ENCODE data around the gene KY.

The KY gene

DNA sequence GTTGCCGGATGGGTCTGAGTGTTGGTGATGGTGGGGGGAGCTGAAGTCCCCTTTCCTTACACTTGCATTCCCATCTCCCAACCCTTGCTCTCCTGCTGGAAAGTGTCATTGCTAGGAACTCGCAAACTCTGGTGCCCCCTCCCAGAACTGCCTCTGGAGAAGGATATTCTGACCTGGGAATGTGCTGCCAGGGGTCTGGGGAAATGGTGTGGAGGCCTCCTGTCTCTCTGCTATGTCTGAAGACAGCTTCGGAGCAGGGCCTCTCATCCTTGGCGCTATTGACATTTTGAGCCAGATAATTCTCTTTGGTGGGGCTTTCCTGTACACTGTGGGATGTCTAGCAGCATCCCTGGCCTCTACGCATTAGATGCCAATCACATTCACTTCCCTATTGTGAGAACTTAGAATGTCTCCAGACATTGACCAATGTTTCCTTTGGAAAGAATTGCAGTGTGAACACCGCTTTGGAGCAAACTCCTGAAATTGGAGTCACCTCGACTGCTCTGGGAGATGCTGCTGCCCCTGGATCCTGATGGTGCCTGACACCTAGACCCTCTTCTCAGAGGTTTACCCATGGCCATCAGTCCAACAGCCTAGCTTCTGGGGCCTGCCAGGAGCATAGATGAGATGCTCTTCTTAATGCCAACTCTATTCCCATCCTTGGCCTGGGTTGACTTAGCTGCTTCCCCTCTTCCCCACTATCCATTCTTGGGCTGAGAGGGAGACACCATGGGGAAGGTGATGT lies 2.2 kb upstream of the KY start:
- DNase-seq, result no peak
- Histone ChIP-seq H3K27ac (no peak overlapping the region), H3K27me3 (replicated peaks) (no peaks in the 10 kb centered on the region), H3K36me3 (replicated peaks) (no peaks in the 10 kb centered on the region), H3K4me3 (ENCODE audit: low read depth, low read length) (no peak overlapping the region)
- TF ChIP-seq, protein P1, sequence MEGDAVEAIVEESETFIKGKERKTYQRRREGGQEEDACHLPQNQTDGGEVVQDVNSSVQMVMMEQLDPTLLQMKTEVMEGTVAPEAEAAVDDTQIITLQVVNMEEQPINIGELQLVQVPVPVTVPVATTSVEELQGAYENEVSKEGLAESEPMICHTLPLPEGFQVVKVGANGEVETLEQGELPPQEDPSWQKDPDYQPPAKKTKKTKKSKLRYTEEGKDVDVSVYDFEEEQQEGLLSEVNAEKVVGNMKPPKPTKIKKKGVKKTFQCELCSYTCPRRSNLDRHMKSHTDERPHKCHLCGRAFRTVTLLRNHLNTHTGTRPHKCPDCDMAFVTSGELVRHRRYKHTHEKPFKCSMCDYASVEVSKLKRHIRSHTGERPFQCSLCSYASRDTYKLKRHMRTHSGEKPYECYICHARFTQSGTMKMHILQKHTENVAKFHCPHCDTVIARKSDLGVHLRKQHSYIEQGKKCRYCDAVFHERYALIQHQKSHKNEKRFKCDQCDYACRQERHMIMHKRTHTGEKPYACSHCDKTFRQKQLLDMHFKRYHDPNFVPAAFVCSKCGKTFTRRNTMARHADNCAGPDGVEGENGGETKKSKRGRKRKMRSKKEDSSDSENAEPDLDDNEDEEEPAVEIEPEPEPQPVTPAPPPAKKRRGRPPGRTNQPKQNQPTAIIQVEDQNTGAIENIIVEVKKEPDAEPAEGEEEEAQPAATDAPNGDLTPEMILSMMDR (IDR thresholded peaks at IDR 0.05; ENCODE audit: low read depth, low read length, missing control alignments), result no peak
- in situ Hi-C loops (cut with HindIII; ENCODE audit: low pct_ligation_motif_present, low sequenced_read_pairs), result no loop called here

DNA sequence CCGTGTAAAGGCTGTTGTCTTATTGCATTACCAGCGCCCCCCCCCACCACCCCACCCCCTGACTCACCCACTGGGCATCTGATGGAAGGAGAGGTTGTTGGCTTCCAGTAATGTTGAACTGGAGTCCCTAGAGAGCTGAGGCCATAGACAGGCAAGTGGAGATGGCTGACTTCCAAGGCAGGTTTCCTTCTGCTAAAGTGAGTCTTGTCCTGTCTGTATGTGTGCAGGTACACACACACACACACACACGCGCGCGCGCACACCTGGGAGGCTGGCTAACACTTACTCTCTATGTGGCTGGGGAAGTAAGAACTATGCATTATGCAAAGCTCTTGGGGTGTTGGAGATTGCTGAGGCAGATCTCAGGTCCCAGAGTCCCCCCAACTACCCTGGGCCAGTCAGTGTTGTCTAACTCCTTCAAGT lies 1.6 kb upstream of the KY start:
- no peak overlapping the region for H3K4me3 ChIP-seq (ENCODE audit: low read depth, low read length)
- in situ Hi-C loops (cut with HindIII; ENCODE audit: low pct_ligation_motif_present, low sequenced_read_pairs), result no loop called here
- peak; percentile 45 for DNase-seq
- no peaks in the 10 kb centered on the region for H3K36me3 ChIP-seq (replicated peaks)
- no peak overlapping the region for H3K27ac ChIP-seq
- H3K27me3 ChIP-seq (replicated peaks), result no peaks in the 10 kb centered on the region
- TF ChIP-seq, protein P1 (IDR thresholded peaks at IDR 0.05; ENCODE audit: low read depth, low read length, missing control alignments), result no peak

DNA sequence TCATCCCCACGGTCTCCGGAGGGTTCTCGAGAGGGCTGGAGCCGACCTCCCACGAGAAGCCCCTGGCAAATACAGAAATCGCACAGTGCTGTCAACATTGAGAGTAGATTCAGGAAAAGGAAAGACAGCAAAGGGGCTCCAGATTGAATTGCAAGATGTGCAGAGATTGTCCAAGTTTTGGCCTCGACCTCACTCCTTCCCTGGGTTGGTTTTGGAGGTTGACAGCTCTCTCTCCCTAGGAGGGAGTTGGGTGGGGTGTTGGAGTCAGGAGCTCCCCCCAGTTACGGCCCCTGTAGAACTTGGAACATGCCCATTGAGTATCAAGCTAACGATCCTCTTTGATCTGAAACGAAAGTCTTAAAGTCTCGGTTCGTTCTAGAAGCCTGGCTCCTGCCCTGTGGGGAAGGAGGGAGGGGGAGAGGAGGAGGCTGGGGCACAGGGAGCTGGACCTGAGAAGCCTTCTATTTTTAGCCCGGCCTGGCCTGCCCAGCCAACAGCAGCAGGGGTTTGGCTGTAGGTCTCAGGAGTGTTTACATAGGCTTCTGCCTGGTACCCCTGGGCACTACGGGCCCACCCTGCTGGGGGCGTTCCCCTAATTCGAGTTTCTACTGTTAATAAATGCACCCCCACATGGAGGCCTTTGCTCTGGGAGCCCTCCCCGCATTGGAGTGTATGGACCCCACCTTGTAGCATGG lies 672 bp upstream of the KY start:
- H3K36me3 ChIP-seq (replicated peaks), result no peaks in the 10 kb centered on the region
- in situ Hi-C loops (cut with HindIII; ENCODE audit: low pct_ligation_motif_present, low sequenced_read_pairs), result no loop called here
- H3K27me3 ChIP-seq (replicated peaks), result no peaks in the 10 kb centered on the region
- TF ChIP-seq, protein P1 (IDR thresholded peaks at IDR 0.05; ENCODE audit: low read depth, low read length, missing control alignments), result no peak
- DNase-seq, result no peak
- H3K27ac ChIP-seq, result no peak overlapping the region
- peak overlapping the region; percentile 56 for H3K4me3 ChIP-seq (ENCODE audit: low read depth, low read length)

DNA sequence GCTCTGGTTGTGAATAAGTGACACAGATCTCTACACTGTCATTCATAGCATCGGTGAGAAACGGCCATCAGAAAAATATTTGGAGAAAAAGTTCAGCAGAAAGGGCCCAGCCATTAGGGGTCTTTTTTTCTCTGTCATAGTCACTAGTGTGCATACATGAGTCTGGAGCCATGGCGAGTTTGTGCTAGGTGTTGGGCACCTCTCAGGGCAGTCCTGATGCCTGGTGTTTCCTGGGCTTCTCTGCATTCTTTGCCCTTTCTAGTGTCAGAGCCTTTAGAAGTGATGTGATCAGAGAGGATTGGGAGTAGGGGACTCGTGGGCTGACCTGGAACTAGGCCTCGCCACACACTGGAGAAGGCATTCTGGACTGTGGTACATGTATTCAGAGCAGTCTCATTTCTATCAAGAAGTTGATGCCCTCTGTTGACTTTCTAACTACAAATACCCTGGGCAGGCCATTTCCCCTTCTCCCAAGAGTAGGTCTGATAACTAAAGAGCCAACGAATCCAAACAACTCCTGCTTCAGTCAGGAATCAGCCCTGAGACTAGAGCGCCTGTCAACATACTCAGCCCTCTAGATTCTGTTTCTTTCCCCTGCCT lies 1.6 kb downstream of the KY start:
- TF ChIP-seq, protein P1 (IDR thresholded peaks at IDR 0.05; ENCODE audit: low read depth, low read length, missing control alignments), result no peak
- Histone ChIP-seq H3K4me3 (ENCODE audit: low read depth, low read length) (no peak overlapping the region), H3K27me3 (replicated peaks) (no peaks in the 10 kb centered on the region), H3K27ac (no peak overlapping the region), H3K36me3 (replicated peaks) (no peaks in the 10 kb centered on the region)
- in situ Hi-C loops (cut with HindIII; ENCODE audit: low pct_ligation_motif_present, low sequenced_read_pairs), result no loop called here
- no peak for DNase-seq

DNA sequence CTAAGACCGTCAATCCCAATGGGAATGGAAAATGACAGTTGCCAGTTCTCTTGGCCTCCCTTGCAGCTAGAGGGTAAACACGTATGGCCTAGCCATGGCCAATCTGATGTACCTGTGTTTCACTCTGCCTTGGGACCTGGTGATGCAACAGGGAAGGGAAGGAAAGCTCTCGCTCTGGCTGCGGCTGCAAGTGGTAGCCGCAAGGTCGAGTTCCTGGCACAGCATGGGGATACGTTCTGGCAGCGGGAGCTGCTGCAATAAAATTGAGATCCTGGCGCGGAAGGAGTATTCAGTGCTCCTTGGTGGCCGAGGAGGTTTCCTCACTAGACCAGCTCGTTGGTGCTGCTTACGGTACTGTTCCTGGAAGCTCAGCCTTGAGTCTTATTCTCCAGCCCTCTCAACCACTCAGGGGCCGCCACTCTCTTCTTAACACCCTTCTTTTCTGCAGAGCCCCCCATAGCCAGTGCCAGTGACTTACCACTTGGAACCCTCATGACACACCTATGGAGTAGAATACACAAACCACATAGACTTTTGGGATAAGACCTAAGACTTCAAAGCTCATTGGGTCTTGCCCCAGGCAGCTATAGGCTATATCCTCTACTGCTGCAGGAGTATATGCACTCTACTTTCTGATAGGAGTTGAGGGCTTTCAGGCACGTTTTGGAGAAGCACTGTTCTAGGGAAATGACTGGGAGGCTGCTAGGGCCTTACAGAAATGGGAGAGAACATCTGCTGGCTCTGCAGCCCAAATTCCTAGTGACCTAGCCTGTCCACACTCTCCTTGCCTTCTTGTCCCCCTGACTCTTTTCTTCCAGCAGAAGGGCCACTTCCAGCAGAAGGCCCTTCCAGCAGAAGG lies 2.7 kb downstream of the KY start:
- Histone ChIP-seq H3K4me3 (ENCODE audit: low read depth, low read length) (no peak overlapping the region), H3K36me3 (replicated peaks) (no peaks in the 10 kb centered on the region), H3K27ac (no peak overlapping the region), H3K27me3 (replicated peaks) (no peaks in the 10 kb centered on the region)
- no peak for DNase-seq
- in situ Hi-C loops (cut with HindIII; ENCODE audit: low pct_ligation_motif_present, low sequenced_read_pairs), result no loop called here
- TF ChIP-seq, protein P1 (IDR thresholded peaks at IDR 0.05; ENCODE audit: low read depth, low read length, missing control alignments), result no peak

Measured in brain microvascular endothelial cell (primary cell).